Natural killer cell (primary cell): ENCODE data around the gene POLR2M. TPM values are rescaled to one million over a fixed set of nuclear protein-coding genes. Genes with fewer than 3 reads are reported as not detected.

ENCODE experiments used
- ATAC-seq, 3 donors: fragments of 150-1000 bp in 2 of 3; fragments of 200-7000 bp in 1 of 3; cut with Tn5 transposase; 1 replicate in 1 of 3; 2 replicates in 2 of 3; pipeline ENCODE4 v1.10.0; 2021; ENCODE audit warnings: mild to moderate bottlenecking in 2 of 3, moderate library complexity in 2 of 3
- DNase-seq, 2 donors: peaks; one replicate each; pipeline versions ENCODE4 v3.0.0 to v3.0.0-alpha.2; 2013 to 2021; ENCODE audit warnings: mixed read lengths in 1 of 2
- H3K27ac ChIP-seq: one replicate; pipeline ENCODE4 v1.5.1; 2013; ENCODE audit warnings: mild to moderate bottlenecking, low read length
- H3K27me3 ChIP-seq: one replicate; pipeline ENCODE4 v1.6.1; 2013; ENCODE audit warnings: low read length; ENCODE audit not compliant: control insufficient read depth, insufficient read depth
- H3K36me3 ChIP-seq: one replicate; pipeline ENCODE4 v1.6.1; 2013; ENCODE audit warnings: low read length; ENCODE audit not compliant: control insufficient read depth, insufficient read depth
- H3K4me1 ChIP-seq: one replicate; pipeline ENCODE4 v1.6.1; 2013; ENCODE audit warnings: low read length; ENCODE audit not compliant: control insufficient read depth, insufficient read depth
- H3K4me3 ChIP-seq: one replicate; pipeline ENCODE4 v1.5.1; 2013; ENCODE audit warnings: low read length
- H3K9me3 ChIP-seq: one replicate; pipeline ENCODE4 v1.6.1; 2013; ENCODE audit warnings: low read length; ENCODE audit not compliant: control insufficient read depth, insufficient read depth
- H3K27ac Mint-ChIP-seq, 2 donors: one replicate each; pipeline ENCODE4 v1.8.0; 2022; ENCODE audit warnings: mild to moderate bottlenecking in 2 of 2, mixed read lengths in 2 of 2, moderate library complexity in 1 of 2
- H3K27me3 Mint-ChIP-seq, 2 donors: one replicate each; pipeline ENCODE4 v1.8.0; 2022; ENCODE audit warnings: low read depth in 2 of 2, mixed read lengths in 2 of 2
- H3K36me3 Mint-ChIP-seq: one replicate; pipeline ENCODE4 v1.8.0; 2022; ENCODE audit warnings: mixed read lengths
- H3K4me1 Mint-ChIP-seq, 2 donors: one replicate each; pipeline ENCODE4 v1.8.0; 2022; ENCODE audit warnings: mixed read lengths in 2 of 2
- H3K4me3 Mint-ChIP-seq: one replicate; pipeline ENCODE4 v1.8.0; 2022; ENCODE audit warnings: mild to moderate bottlenecking, moderate library complexity, mixed read lengths
- H3K9me3 Mint-ChIP-seq, 2 donors: one replicate each; pipeline ENCODE4 v1.8.0; 2022; ENCODE audit warnings: mixed read lengths in 2 of 2
- CTCF ChIP-seq: fragments of 200-600 bp; IDR thresholded peaks from one replicate; pipeline ENCODE4 v1.8.0; 2022; ENCODE audit warnings: antibody characterized with exemption
- WGBS: methylation state at CpG from one replicate; pipeline ENCODE4 v1.1.7; 2013; ENCODE audit warnings: missing lambda C conversion rate; ENCODE audit not compliant: insufficient coverage; 5-methylcytosine and 5-hydroxymethylcytosine counted together
- intact Hi-C: fragments of 100-400 bp; cut with micrococcal nuclease; formaldehyde crosslinking; loops from one replicate; pipeline ENCODE4 v1.14.2; 2022
- total RNA-seq, 4 donors: library from RNA; stranded (reverse); fragments of 120-200 nt in 1 of 4; gene quantifications; one replicate each; pipeline versions ENCODE4 v1.2.3 to v1.2.4, GENCODE V29; 2013 to 2022

Gene POLR2M
- total RNA-seq, 3 donors from 2014 or later (not counting 1 experiment from before 2014, with no cell fraction given): 74.0 to 109 (median 94.9) TPM

- no peaks in the 10 kb centered on the region for H3K9me3 Mint-ChIP-seq
- no peak for ATAC-seq
- no peak overlapping the region for H3K4me3 ChIP-seq
- no CpG with 5 or more reads among the region's 1 CpG for WGBS
- no peak for TF ChIP-seq CTCF
- no peaks in the 10 kb centered on the region for H3K4me1 ChIP-seq
- no peaks in the 10 kb centered on the region for H3K9me3 ChIP-seq
- no peaks in the 10 kb centered on the region for H3K27me3 ChIP-seq
- H3K36me3 ChIP-seq: no peaks in the 10 kb centered on the region
- H3K36me3 Mint-ChIP-seq: no peaks in the 10 kb centered on the region
- H3K27me3 Mint-ChIP-seq: peaks cover 8 to 22% of the 10 kb centered on the region in 2 donors
- no peak overlapping the region for H3K27ac Mint-ChIP-seq
- intact Hi-C loops: no loop called here
- DNase-seq: no peak
- no peaks in the 10 kb centered on the region for H3K4me1 Mint-ChIP-seq
- no peak overlapping the region for H3K4me3 Mint-ChIP-seq
- no peak overlapping the region for H3K27ac ChIP-seq
These were observed 55.0 kb downstream of the POLR2M start for GRCh38 chr15:57761562-57761961.

- Histone ChIP-seq H3K27me3 (no peaks in the 10 kb centered on the region), H3K4me1 (no peaks in the 10 kb centered on the region), H3K27ac (no peak overlapping the region), H3K4me3 (no peak overlapping the region), H3K36me3 (no peaks in the 10 kb centered on the region), H3K9me3 (no peaks in the 10 kb centered on the region)
- intact Hi-C loops: no loop called here
- H3K36me3 Mint-ChIP-seq: no peaks in the 10 kb centered on the region
- no peak overlapping the region for H3K27ac Mint-ChIP-seq
- TF ChIP-seq CTCF: no peak
- H3K4me1 Mint-ChIP-seq: peaks cover 2 to 3% of the 10 kb centered on the region in 2 donors
- DNase-seq (no peak), ATAC-seq (no peak)
- no peak overlapping the region for H3K4me3 Mint-ChIP-seq
- no peaks in the 10 kb centered on the region for H3K9me3 Mint-ChIP-seq
- H3K27me3 Mint-ChIP-seq: peaks cover 8 to 22% of the 10 kb centered on the region in 2 donors
- 99% methylated on average over 4 of the region's 4 CpGs for WGBS
These were observed 55.8 kb downstream of the POLR2M start for GRCh38 chr15:57762302-57762701.

GRCh38 chr15:57763176-57763964, 56.9 kb downstream of the POLR2M start:
- peaks cover 8 to 22% of the 10 kb centered on the region in 2 donors for H3K27me3 Mint-ChIP-seq
- H3K27ac Mint-ChIP-seq: no peak overlapping the region
- intact Hi-C loops: no loop called here
- H3K36me3 Mint-ChIP-seq: no peaks in the 10 kb centered on the region
- Histone ChIP-seq H3K36me3 (no peaks in the 10 kb centered on the region), H3K27ac (no peak overlapping the region), H3K4me3 (no peak overlapping the region), H3K9me3 (no peaks in the 10 kb centered on the region), H3K27me3 (no peaks in the 10 kb centered on the region), H3K4me1 (peaks cover 7% of the 10 kb centered on the region)
- no peaks in the 10 kb centered on the region for H3K9me3 Mint-ChIP-seq
- H3K4me1 Mint-ChIP-seq: peaks cover 6 to 14% of the 10 kb centered on the region in 2 donors
- TF ChIP-seq CTCF: no peak
- H3K4me3 Mint-ChIP-seq: no peak overlapping the region
- ATAC-seq (no peak), DNase-seq (no peak)
- WGBS: 68% methylated on average over 5 of the region's 5 CpGs

Other genes starting within 250 kb of the POLR2M start
- gene MYZAP, start 114.8 kb upstream of the POLR2M start, total RNA-seq: not detected